Uterus (tissue), 4 donors: Measurements from ENCODE around the gene GFOD2. TPM values are rescaled to one million over a fixed set of nuclear protein-coding genes. Genes with fewer than 3 reads are reported as not detected.

Experiments
- total RNA-seq, 4 donors: library from RNA; depleted of rRNA in 3 of 4; stranded (reverse); fragments of >200 nt in 3 of 4; gene quantifications; one replicate each; pipeline versions ENCODE4 v1.1.0 to v1.2.4, GENCODE V29; 2014 to 2023
- donor health status: DM: yes; HTN: yes; CAD: no.

Gene GFOD2
- total RNA-seq, 4 donors from 2014 or later, result 11.0 to 28.5 (median 26.3) TPM

Other genes starting within 250 kb of the GFOD2 start
- gene ATP6V0D1, start 238.2 kb downstream of the GFOD2 start, total RNA-seq, result 100 to 1,000 TPM in 2 of 4 donors, 10 to 100 TPM in 2; 67.4 to 243 (median 100) TPM
- gene AGRP, start 235.8 kb downstream of the GFOD2 start, total RNA-seq, result not detected
- gene RIPOR1, start 190.5 kb downstream of the GFOD2 start, total RNA-seq, result 100 to 1,000 TPM in 1 of 4 donors, 10 to 100 TPM in 3; 48.2 to 137 (median 57.4) TPM
- 10 to 100 TPM; 24.8 to 54.1 (median 43.7) TPM for gene CTCF, start 156.8 kb downstream of the GFOD2 start, total RNA-seq
- 1 to 10 TPM in 1 of 4 donors, under 1 TPM in 2, not detected in 1; 0.41 to 1.2 (median 0.51) TPM for gene CARMIL2, start 74.2 kb downstream of the GFOD2 start, total RNA-seq
- gene ACD, start 59.1 kb downstream of the GFOD2 start, total RNA-seq, result 10 to 100 TPM; 17.8 to 33.4 (median 29.8) TPM
- gene PARD6A, start 58.4 kb downstream of the GFOD2 start, total RNA-seq, result 10 to 100 TPM in 1 of 4 donors, 1 to 10 TPM in 2, not detected in 1; 1.6 to 32.9 (median 7.9) TPM
- gene ENKD1, start 52.6 kb downstream of the GFOD2 start, total RNA-seq, result 10 to 100 TPM in 3 of 4 donors, 1 to 10 TPM in 1; 4.1 to 22.4 (median 13.7) TPM
- 1 to 10 TPM in 3 of 4 donors, not detected in 1; 5.3 to 8.6 (median 6.9) TPM for gene C16orf86, start 52.5 kb downstream of the GFOD2 start, total RNA-seq
- gene RANBP10, start 87.2 kb upstream of the GFOD2 start, total RNA-seq, result 10 to 100 TPM in 1 of 4 donors, 1 to 10 TPM in 3; 4.9 to 22.7 (median 8.5) TPM
- 1 to 10 TPM; 2.7 to 4.9 (median 3.6) TPM for gene TSNAXIP1, start 87.6 kb upstream of the GFOD2 start, total RNA-seq
- 100 to 1,000 TPM in 1 of 4 donors, 10 to 100 TPM in 3; 43.3 to 105 (median 57.6) TPM for gene THAP11, start 123.0 kb upstream of the GFOD2 start, total RNA-seq
- 10 to 100 TPM; 43.8 to 76.1 (median 65.4) TPM for gene NUTF2, start 127.6 kb upstream of the GFOD2 start, total RNA-seq
- gene CENPT, start 128.4 kb upstream of the GFOD2 start, total RNA-seq, result 10 to 100 TPM; 29.4 to 70.2 (median 52.8) TPM
- gene EDC4, start 153.7 kb upstream of the GFOD2 start, total RNA-seq, result 10 to 100 TPM; 19.4 to 63.7 (median 50.7) TPM
- gene NRN1L, start 165.6 kb upstream of the GFOD2 start, total RNA-seq, result 1 to 10 TPM in 1 of 4 donors, not detected in 3; 2.1 TPM
- gene PSKH1, start 173.9 kb upstream of the GFOD2 start, total RNA-seq, result 10 to 100 TPM in 3 of 4 donors, 1 to 10 TPM in 1; 3.1 to 34.3 (median 24.5) TPM
- gene CTRL, start 212.5 kb upstream of the GFOD2 start, total RNA-seq, result 1 to 10 TPM in 1 of 4 donors, not detected in 3; 1.0 TPM
- gene PSMB10, start 217.5 kb upstream of the GFOD2 start, total RNA-seq, result 10 to 100 TPM in 3 of 4 donors, 1 to 10 TPM in 1; 9.5 to 30.7 (median 15.3) TPM
- gene LCAT, start 224.8 kb upstream of the GFOD2 start, total RNA-seq, result 10 to 100 TPM; 11.0 to 75.2 (median 12.4) TPM
- gene SLC12A4, start 249.3 kb upstream of the GFOD2 start, total RNA-seq, result 100 to 1,000 TPM in 1 of 4 donors, 10 to 100 TPM in 3; 25.6 to 137 (median 62.3) TPM